Measurements from ENCODE around the gene SUN1. TPM values are rescaled to one million over a fixed set of nuclear protein-coding genes. Genes with fewer than 3 reads are reported as not detected.

The SUN1 gene
- total RNA-seq, 2 experiments from 2014 or later = 104 to 108 TPM

DNA sequence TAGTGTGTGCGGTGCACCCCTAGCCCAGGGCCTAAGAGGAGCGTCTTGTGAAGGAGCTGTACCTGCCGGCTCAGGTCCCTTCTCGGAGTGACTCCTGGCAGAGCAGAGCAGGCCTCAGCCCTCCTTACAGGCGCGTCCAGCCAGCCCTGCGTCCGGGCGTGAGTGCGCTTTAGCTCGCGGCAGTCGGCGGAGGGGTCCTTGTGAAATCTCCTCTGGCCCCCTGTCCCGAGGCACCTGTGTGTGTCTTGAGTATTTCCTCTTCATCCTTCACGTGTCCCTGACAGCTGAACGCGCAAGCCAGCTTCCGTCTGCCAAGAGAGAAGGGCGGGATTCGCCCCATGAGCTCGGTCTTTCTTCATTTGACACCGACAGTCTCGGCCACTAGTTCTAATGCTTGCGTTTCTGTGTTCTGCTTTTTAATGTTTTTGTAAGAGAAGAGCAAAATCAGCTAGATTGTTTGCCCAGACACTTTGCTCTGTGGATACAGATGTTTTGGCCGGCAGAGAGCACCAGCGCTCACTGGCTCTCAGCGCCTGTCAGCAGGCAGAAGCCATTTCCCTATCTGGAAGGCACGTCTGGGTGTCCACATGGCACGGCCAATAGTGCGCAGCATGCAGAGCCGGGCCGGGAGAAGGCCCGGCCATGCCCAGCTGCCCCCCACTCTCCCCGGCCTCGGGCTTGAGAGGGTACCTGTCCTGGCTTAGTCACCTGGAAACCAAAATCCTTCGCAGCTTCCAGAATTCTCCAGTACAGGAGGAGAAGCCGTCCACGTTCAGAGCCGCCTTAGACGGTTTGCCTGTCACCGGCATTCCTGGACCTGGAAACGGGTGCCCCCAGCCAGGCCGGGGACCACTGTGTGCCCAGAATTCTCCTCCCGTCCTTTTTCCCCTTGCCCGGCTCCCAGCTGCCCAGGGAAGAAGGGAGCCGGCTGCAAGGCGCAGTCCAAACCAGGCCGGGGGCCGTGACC, 51.1 kb downstream of the SUN1 start:
- Mint-ChIP-seq H3K9me3 (no peaks in the 10 kb centered on the region), H3K4me1 (ENCODE audit: low read depth) (peaks cover 30% of the 10 kb centered on the region), H3K4me3 (no peak overlapping the region), H3K27me3 (no peaks in the 10 kb centered on the region), H3K27ac (no peak overlapping the region), H3K36me3 (ENCODE audit: low read depth) (peaks cover 25% of the 10 kb centered on the region)
- no peaks in the 10 kb centered on the region for H3K27me3 ChIP-seq (ENCODE audit: control insufficient read depth in 1 of 2, insufficient read depth in 2 of 2, low read length in 2 of 2)
- H3K4me3 ChIP-seq (ENCODE audit: low read length) = no peak overlapping the region
- intact Hi-C loops (cut with DNase I, micrococcal nuclease) = no loop called here
- ATAC-seq (ENCODE audit: poor library complexity) (no peak), DNase-seq (peak in 1 of 14 experiments; percentile 0)
- H3K4me1 ChIP-seq (ENCODE audit: insufficient read depth, low read length) = peaks cover 65% of the 10 kb centered on the region
- H3K36me3 ChIP-seq (ENCODE audit: insufficient read depth, low read length) = peaks cover 42% of the 10 kb centered on the region
- no peaks in the 10 kb centered on the region for H3K9me3 ChIP-seq (ENCODE audit: control insufficient read depth in 1 of 2, insufficient read depth in 1 of 2, low read length in 2 of 2)
- CTCF ChIA-PET = no interaction called here
- TF ChIP-seq, protein P1, sequence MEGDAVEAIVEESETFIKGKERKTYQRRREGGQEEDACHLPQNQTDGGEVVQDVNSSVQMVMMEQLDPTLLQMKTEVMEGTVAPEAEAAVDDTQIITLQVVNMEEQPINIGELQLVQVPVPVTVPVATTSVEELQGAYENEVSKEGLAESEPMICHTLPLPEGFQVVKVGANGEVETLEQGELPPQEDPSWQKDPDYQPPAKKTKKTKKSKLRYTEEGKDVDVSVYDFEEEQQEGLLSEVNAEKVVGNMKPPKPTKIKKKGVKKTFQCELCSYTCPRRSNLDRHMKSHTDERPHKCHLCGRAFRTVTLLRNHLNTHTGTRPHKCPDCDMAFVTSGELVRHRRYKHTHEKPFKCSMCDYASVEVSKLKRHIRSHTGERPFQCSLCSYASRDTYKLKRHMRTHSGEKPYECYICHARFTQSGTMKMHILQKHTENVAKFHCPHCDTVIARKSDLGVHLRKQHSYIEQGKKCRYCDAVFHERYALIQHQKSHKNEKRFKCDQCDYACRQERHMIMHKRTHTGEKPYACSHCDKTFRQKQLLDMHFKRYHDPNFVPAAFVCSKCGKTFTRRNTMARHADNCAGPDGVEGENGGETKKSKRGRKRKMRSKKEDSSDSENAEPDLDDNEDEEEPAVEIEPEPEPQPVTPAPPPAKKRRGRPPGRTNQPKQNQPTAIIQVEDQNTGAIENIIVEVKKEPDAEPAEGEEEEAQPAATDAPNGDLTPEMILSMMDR (IDR thresholded peaks at IDR 0.05) = no peak
- POLR2A ChIA-PET = no interaction called here
- H3K27ac ChIP-seq (ENCODE audit: low read depth in 1 of 2, low read length in 2 of 2) = no peak overlapping the region

DNA sequence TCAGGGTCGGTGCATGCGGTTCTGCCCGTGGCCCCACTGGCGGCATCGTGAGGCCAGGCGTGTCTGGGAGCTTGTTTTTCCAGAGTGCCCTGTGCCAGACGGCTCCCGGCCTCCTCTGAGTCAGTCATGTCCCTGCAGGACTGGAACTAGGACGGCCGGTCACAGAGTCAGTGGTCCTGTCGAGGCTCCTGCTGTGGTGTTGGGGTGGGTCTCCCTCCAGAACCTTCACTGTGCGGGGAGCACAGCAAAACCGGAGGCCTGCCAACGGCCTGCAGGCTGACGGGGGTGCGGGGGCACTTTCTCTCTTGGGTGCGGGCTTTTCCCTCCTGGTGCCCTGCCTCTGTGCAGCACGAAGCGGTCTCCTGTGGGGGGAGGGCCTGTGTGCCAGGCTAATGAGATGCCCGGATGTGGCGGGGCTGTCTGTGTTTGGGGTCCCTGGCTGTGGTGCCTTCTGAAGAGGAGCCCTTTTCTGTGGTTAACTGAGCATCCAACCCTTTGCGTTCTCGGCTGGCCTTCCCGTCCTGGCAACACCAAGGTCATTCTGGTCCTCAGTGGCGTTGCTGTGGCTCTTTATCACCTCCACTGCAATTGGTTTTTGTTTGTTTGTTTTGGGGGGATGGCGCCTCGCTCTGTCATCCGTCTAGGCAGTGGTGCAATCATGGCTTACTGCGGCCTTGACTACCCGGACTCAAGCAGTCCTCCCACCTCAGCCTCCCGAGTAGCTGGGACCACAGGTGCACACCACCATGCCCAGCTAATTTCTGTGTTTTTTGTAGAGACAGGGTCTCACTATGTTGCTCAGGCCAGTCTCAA, 52.1 kb downstream of the SUN1 start:
- TF ChIP-seq, protein P1 (IDR thresholded peaks at IDR 0.05) = no peak
- Mint-ChIP-seq H3K4me1 (ENCODE audit: low read depth) (peaks cover 23% of the 10 kb centered on the region), H3K4me3 (no peak overlapping the region), H3K27me3 (no peaks in the 10 kb centered on the region), H3K27ac (no peak overlapping the region), H3K9me3 (no peaks in the 10 kb centered on the region), H3K36me3 (ENCODE audit: low read depth) (peaks cover 26% of the 10 kb centered on the region)
- Histone ChIP-seq H3K27me3 (ENCODE audit: control insufficient read depth in 1 of 2, insufficient read depth in 2 of 2, low read length in 2 of 2) (no peaks in the 10 kb centered on the region), H3K36me3 (ENCODE audit: insufficient read depth, low read length) (peaks cover 53% of the 10 kb centered on the region), H3K9me3 (ENCODE audit: control insufficient read depth in 1 of 2, insufficient read depth in 1 of 2, low read length in 2 of 2) (no peaks in the 10 kb centered on the region), H3K27ac (ENCODE audit: low read depth in 1 of 2, low read length in 2 of 2) (no peak overlapping the region), H3K4me3 (ENCODE audit: low read length) (no peak overlapping the region), H3K4me1 (ENCODE audit: insufficient read depth, low read length) (peaks cover 54% of the 10 kb centered on the region)
- no peak for ATAC-seq (ENCODE audit: poor library complexity)
- peak in 1 of 14 experiments; percentile 0 for DNase-seq
- ChIA-PET POLR2A (no interaction called here), CTCF (no interaction called here)
- intact Hi-C loops (cut with DNase I, micrococcal nuclease) = no loop called here

DNA sequence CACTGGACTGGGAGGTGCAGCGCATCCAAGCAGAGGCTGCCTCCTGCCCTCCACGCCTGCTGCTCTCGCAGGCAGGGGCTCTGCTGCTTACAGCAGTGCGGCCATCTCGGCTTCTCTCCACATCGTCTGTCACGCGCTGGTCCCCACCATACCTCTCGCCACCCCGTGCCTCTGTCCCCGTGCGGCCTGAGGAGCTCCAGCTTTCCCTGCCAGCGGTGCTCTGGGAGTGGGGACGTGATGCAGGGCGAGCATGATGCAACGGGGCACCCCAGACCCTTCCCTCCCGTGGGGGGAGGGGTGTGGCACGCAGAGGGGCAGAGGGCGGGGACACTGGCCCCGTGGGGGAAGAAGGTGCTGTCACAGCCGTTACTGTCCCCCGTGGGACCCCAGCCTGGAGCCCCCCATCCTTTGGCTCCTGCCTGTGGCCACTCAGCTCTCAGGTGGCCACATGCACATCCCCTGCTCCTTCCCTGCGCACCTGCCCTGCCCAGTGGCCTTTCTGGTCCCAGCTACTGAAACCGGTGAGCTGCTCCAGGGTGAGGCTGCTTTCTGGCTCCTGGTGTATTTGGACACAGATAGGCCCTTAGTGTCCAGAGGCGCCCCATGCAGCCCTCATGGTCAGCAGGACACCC, 53.1 kb downstream of the SUN1 start:
- no peak overlapping the region for H3K4me3 Mint-ChIP-seq
- no peak overlapping the region for H3K27ac Mint-ChIP-seq
- no peaks in the 10 kb centered on the region for H3K9me3 Mint-ChIP-seq
- peak in 1 of 14 experiments; percentile 0 for DNase-seq
- Histone ChIP-seq H3K4me1 (ENCODE audit: insufficient read depth, low read length) (peaks cover 45% of the 10 kb centered on the region), H3K27me3 (ENCODE audit: control insufficient read depth in 1 of 2, insufficient read depth in 2 of 2, low read length in 2 of 2) (no peaks in the 10 kb centered on the region), H3K4me3 (ENCODE audit: low read length) (no peak overlapping the region), H3K36me3 (ENCODE audit: insufficient read depth, low read length) (peaks cover 54% of the 10 kb centered on the region), H3K27ac (ENCODE audit: low read depth in 1 of 2, low read length in 2 of 2) (no peak overlapping the region), H3K9me3 (ENCODE audit: control insufficient read depth in 1 of 2, insufficient read depth in 1 of 2, low read length in 2 of 2) (no peaks in the 10 kb centered on the region)
- CTCF ChIA-PET = no interaction called here
- peaks cover 17% of the 10 kb centered on the region for H3K4me1 Mint-ChIP-seq (ENCODE audit: low read depth)
- ATAC-seq (ENCODE audit: poor library complexity) = no peak
- POLR2A ChIA-PET = no interaction called here
- peaks cover 27% of the 10 kb centered on the region for H3K36me3 Mint-ChIP-seq (ENCODE audit: low read depth)
- intact Hi-C loops (cut with DNase I, micrococcal nuclease) = no loop called here
- no peaks in the 10 kb centered on the region for H3K27me3 Mint-ChIP-seq
- TF ChIP-seq, protein P1 (IDR thresholded peaks at IDR 0.05) = no peak
